ENCODE data around the gene SLC24A4. TPM values are rescaled to one million over a fixed set of nuclear protein-coding genes. Genes with fewer than 3 reads are reported as not detected.

SLC24A4 gene
- total and polyA plus RNA-seq, 2 of the 4 experiments (the other 2 are of a cell fraction), result not detected

- H3K18ac ChIP-seq (ENCODE audit: low read depth, low read length), result no peak overlapping the region
- TF ChIP-seq ELK1 (IDR thresholded peaks at IDR 0.05; ENCODE audit: borderline replicate concordance, low read depth, low read length) (no peak), RAD21 (IDR thresholded peaks at IDR 0.05; ENCODE audit: low read length) (no peak), MAZ (IDR thresholded peaks at IDR 0.05; ENCODE audit: borderline replicate concordance, low read depth, low read length) (no peak), CEBPB (IDR thresholded peaks at IDR 0.05; ENCODE audit: low read depth, low read length) (no peak), FOS (IDR thresholded peaks at IDR 0.05; ENCODE audit: low read depth, low read length) (no peak), RCOR1 (IDR thresholded peaks at IDR 0.05; ENCODE audit: insufficient replicate concordance, low read length) (no peak), POLR2A (IDR thresholded peaks at IDR 0.05; ENCODE audit: low read depth, low read length) (no peak), USF2 (IDR thresholded peaks at IDR 0.05; ENCODE audit: low read depth, low read length) (no peak), MAFK (IDR thresholded peaks at IDR 0.05; ENCODE audit: low read depth, low read length) (no peak), SMC3 (IDR thresholded peaks at IDR 0.05; ENCODE audit: low read depth, low read length) (no peak), NFE2L2 (IDR thresholded peaks at IDR 0.05; ENCODE audit: low read depth, low read length) (no peak)
- TF ChIP-seq, protein P1, sequence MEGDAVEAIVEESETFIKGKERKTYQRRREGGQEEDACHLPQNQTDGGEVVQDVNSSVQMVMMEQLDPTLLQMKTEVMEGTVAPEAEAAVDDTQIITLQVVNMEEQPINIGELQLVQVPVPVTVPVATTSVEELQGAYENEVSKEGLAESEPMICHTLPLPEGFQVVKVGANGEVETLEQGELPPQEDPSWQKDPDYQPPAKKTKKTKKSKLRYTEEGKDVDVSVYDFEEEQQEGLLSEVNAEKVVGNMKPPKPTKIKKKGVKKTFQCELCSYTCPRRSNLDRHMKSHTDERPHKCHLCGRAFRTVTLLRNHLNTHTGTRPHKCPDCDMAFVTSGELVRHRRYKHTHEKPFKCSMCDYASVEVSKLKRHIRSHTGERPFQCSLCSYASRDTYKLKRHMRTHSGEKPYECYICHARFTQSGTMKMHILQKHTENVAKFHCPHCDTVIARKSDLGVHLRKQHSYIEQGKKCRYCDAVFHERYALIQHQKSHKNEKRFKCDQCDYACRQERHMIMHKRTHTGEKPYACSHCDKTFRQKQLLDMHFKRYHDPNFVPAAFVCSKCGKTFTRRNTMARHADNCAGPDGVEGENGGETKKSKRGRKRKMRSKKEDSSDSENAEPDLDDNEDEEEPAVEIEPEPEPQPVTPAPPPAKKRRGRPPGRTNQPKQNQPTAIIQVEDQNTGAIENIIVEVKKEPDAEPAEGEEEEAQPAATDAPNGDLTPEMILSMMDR (conservative IDR thresholded peaks at IDR 0.05; ENCODE audit: low read depth, low read length), result no peak
- no peak overlapping the region for H3K9ac ChIP-seq (ENCODE audit: low read depth, low read length)
- ATAC-seq (ENCODE audit: low read depth), result no peak
- dilution Hi-C loops (cut with HindIII; ENCODE audit: low sequenced_read_pairs, unreplicated experiment), result no loop called here
- H3K4me2 ChIP-seq (ENCODE audit: low read depth, low read length), result no peak overlapping the region
- peaks cover 38% of the 10 kb centered on the region for H3K27me3 ChIP-seq (ENCODE audit: control insufficient read depth, insufficient read depth, low read length)
- no peaks in the 10 kb centered on the region for H3K79me1 ChIP-seq (ENCODE audit: low read depth in 1 of 2, low read length in 2 of 2)
- H3K56ac ChIP-seq (ENCODE audit: extremely low read depth, insufficient read depth, low read length), result no peak overlapping the region
- no peaks in the 10 kb centered on the region for H3K36me3 ChIP-seq (ENCODE audit: control insufficient read depth, insufficient read depth, low read length)
- no peaks in the 10 kb centered on the region for H4K20me1 ChIP-seq (ENCODE audit: insufficient read depth, low read length)
- H3K4me3 ChIP-seq (ENCODE audit: insufficient read depth, low read depth, low read length), result no peak overlapping the region
- 60% methylated on average over 1 of the region's 6 CpGs; no CpG with 5 or more reads in 1 of the 2 experiments for WGBS, 2 experiments (ENCODE audit: extremely low coverage in 2 of 2, insufficient read length in 1 of 2)
- CTCF ChIA-PET, result no interaction called here
- POLR2A ChIA-PET (ENCODE audit: unreplicated experiment), result no interaction called here
- no peak overlapping the region for H3K27ac ChIP-seq (ENCODE audit: insufficient read depth, low read length)
- no peak overlapping the region for H2BK15ac ChIP-seq (ENCODE audit: low read depth, low read length)
- H3K9me3 ChIP-seq (ENCODE audit: control insufficient read depth, insufficient read depth, low read length), result no peaks in the 10 kb centered on the region
- no peaks in the 10 kb centered on the region for H3K4me1 ChIP-seq (ENCODE audit: control insufficient read depth, insufficient read depth, low read length)
- H3K4ac ChIP-seq (ENCODE audit: low read depth, low read length), result no peak overlapping the region
- no peak overlapping the region for H4K5ac ChIP-seq (ENCODE audit: low read depth, low read length)
- H2AK5ac ChIP-seq (ENCODE audit: low read depth, low read length), result no peak overlapping the region
- no peak overlapping the region for H2AFZ ChIP-seq (replicated peaks; ENCODE audit: low read length, poor library complexity)
- no peak overlapping the region for H2AK9ac ChIP-seq (replicated peaks; ENCODE audit: low read depth, low read length, poor library complexity)
- no TSS peak for BruUV-seq (replicated peaks)
- no peak for DNase-seq
- no peak overlapping the region for H2BK5ac ChIP-seq (ENCODE audit: low read depth, low read length, poor library complexity, severe bottlenecking)
- intact Hi-C loops (cut with micrococcal nuclease), result no loop called here
- H4K91ac ChIP-seq (ENCODE audit: insufficient read depth, low read depth, low read length), result no peak overlapping the region
- in situ Hi-C loops (cut with MboI; ENCODE audit: low sequenced_read_pairs), result no loop called here
- H3K23ac ChIP-seq (ENCODE audit: low read depth, low read length), result no peak overlapping the region
- H3K9me1 ChIP-seq (ENCODE audit: insufficient read depth, low read length), result no peaks in the 10 kb centered on the region
- no peak overlapping the region for H4K8ac ChIP-seq (ENCODE audit: low read depth in 2 of 2, low read length in 2 of 2)
- no peak overlapping the region for H2BK120ac ChIP-seq (ENCODE audit: low read depth, low read length)
- no peak overlapping the region for H2BK20ac ChIP-seq (ENCODE audit: low read depth, low read length)
- no peak overlapping the region for H3K14ac ChIP-seq (replicated peaks; ENCODE audit: low read depth, low read length)
These were observed 18.8 kb downstream of the SLC24A4 start for GRCh38 chr14:92341791-92342190.

All from IMR-90 (cell line).